Neuronal stem cell (in vitro differentiated cells): ENCODE results near the gene PSMD6.

Experiments
- DNase-seq: peaks from one replicate; pipeline ENCODE4 v3.0.0-alpha.2; 2013; ENCODE audit warnings: low spot score
- H2AFZ ChIP-seq: one replicate; pipeline ENCODE4 v1.6.1; 2013; ENCODE audit warnings: mild to moderate bottlenecking, low read length, inconsistent platforms
- H2AK5ac ChIP-seq: 2 replicates; pipeline ENCODE4 v1.6.1; 2013; ENCODE audit warnings: low read depth, mild to moderate bottlenecking, inconsistent platforms, low read length, moderate library complexity, mixed read lengths
- H2BK120ac ChIP-seq: 2 replicates; pipeline ENCODE4 v1.6.1; 2013; ENCODE audit warnings: low read depth, mild to moderate bottlenecking, inconsistent platforms, low read length, moderate library complexity, mixed read lengths
- H2BK12ac ChIP-seq: one replicate; pipeline ENCODE4 v1.6.1; 2013; ENCODE audit warnings: low read length, inconsistent platforms
- H2BK15ac ChIP-seq: 2 replicates; pipeline ENCODE4 v1.6.1; 2013; ENCODE audit warnings: mild to moderate bottlenecking, low read length, inconsistent platforms, mixed read lengths
- H2BK5ac ChIP-seq: one replicate; pipeline ENCODE4 v1.6.1; 2013; ENCODE audit warnings: inconsistent platforms, mild to moderate bottlenecking, low read length, moderate library complexity
- H3K14ac ChIP-seq: one replicate; pipeline ENCODE4 v1.6.1; 2013; ENCODE audit warnings: low read length, inconsistent platforms
- H3K18ac ChIP-seq: 2 replicates; pipeline ENCODE4 v1.6.1; 2013; ENCODE audit warnings: low read length, inconsistent platforms
- H3K23ac ChIP-seq: 2 replicates; pipeline ENCODE4 v1.6.1; 2013; ENCODE audit warnings: low read depth, mild to moderate bottlenecking, mixed read lengths, low read length, inconsistent platforms; ENCODE audit not compliant: poor library complexity
- H3K27ac ChIP-seq: replicated peaks from 3 replicates; pipeline ENCODE4 v1.5.1; 2013; ENCODE audit warnings: low read length, inconsistent platforms
- H3K27me3 ChIP-seq, 3 experiments: 2 replicates each; pipeline ENCODE4 v1.6.1; 2013; ENCODE audit warnings: low read length in 3 of 3, mild to moderate bottlenecking in 2 of 3, inconsistent platforms in 1 of 3, low read depth in 1 of 3, mixed read lengths in 1 of 3, moderate library complexity in 1 of 3; ENCODE audit not compliant: control insufficient read depth in 3 of 3, insufficient read depth in 3 of 3
- H3K36me3 ChIP-seq, 2 donors: replicated peaks in 1 of 2; 2 replicates each; pipeline ENCODE4 v1.6.1; 2013; ENCODE audit warnings: low read length in 2 of 2; ENCODE audit not compliant: control insufficient read depth in 2 of 2, insufficient read depth in 2 of 2
- H3K4ac ChIP-seq: 2 replicates; pipeline ENCODE4 v1.6.1; 2013; ENCODE audit warnings: inconsistent platforms, mild to moderate bottlenecking, low read length, moderate library complexity
- H3K4me1 ChIP-seq, 2 donors: 1 replicate in 1 of 2; 2 replicates in 1 of 2; pipeline ENCODE4 v1.6.1; 2013; ENCODE audit warnings: low read length in 2 of 2, low read depth in 1 of 2; ENCODE audit not compliant: control insufficient read depth in 2 of 2, insufficient read depth in 1 of 2
- H3K4me2 ChIP-seq: one replicate; pipeline ENCODE4 v1.6.1; 2013; ENCODE audit warnings: mild to moderate bottlenecking, low read length, inconsistent platforms; ENCODE audit not compliant: insufficient read depth, poor library complexity, severe bottlenecking
- H3K4me3 ChIP-seq, 2 donors: 2 replicates each; pipeline ENCODE4 v1.5.1; 2013; ENCODE audit warnings: low read length in 2 of 2, mild to moderate bottlenecking in 2 of 2, inconsistent platforms in 1 of 2, moderate library complexity in 1 of 2
- H3K79me1 ChIP-seq: one replicate; pipeline ENCODE4 v1.6.1; 2013; ENCODE audit warnings: low read depth, mild to moderate bottlenecking, inconsistent platforms, low read length, moderate library complexity
- H3K9ac ChIP-seq: one replicate; pipeline ENCODE4 v1.6.1; 2013; ENCODE audit warnings: mild to moderate bottlenecking, low read depth, low read length, inconsistent platforms; ENCODE audit not compliant: poor library complexity
- H3K9me3 ChIP-seq, 2 donors: replicated peaks in 1 of 2; 2 replicates each; pipeline versions ENCODE3 to v1.6.1; 2013; ENCODE audit warnings: low read length in 2 of 2, mild to moderate bottlenecking in 2 of 2, inconsistent platforms in 1 of 2, low read depth in 1 of 2, mixed read lengths in 1 of 2, moderate library complexity in 1 of 2; ENCODE audit not compliant: control insufficient read depth in 2 of 2, insufficient read depth in 1 of 2
- H4K8ac ChIP-seq: one replicate; pipeline ENCODE4 v1.6.1; 2013; ENCODE audit warnings: low read depth, mild to moderate bottlenecking, inconsistent platforms, low read length, moderate library complexity
- H4K91ac ChIP-seq: one replicate; pipeline ENCODE4 v1.6.1; 2013; ENCODE audit warnings: low read length, low read depth, mild to moderate bottlenecking, inconsistent platforms; ENCODE audit not compliant: poor library complexity
- WGBS, 2 donors: extraction: QIAGEN DNeasy Blood & Tissue Kit; methylation state at CpG; one replicate each; pipeline ENCODE4 v1.1.7; 2013; ENCODE audit warnings: missing lambda C conversion rate in 2 of 2, mixed read lengths in 1 of 2; ENCODE audit not compliant: insufficient read length in 2 of 2, insufficient replicate concordance in 1 of 2; ENCODE audit errors: extremely low coverage in 2 of 2; 5-methylcytosine and 5-hydroxymethylcytosine counted together

The PSMD6 gene

GRCh38 chr3:64055076-64055475 lies 31.8 kb upstream of the PSMD6 start:
- H3K9me3 ChIP-seq, result no peaks in the 10 kb centered on the region
- no peak overlapping the region for H3K4ac ChIP-seq
- no peaks in the 10 kb centered on the region for H3K36me3 ChIP-seq
- no peak overlapping the region for H3K14ac ChIP-seq
- no peak overlapping the region for H3K18ac ChIP-seq
- no peak overlapping the region for H2AK5ac ChIP-seq
- DNase-seq, result no peak
- no CpG with 5 or more reads among the region's 2 CpGs for WGBS, 2 donors
- no peak overlapping the region for H2BK12ac ChIP-seq
- peaks cover 4 to 5% of the 10 kb centered on the region in 2 donors for H3K4me1 ChIP-seq
- H3K27me3 ChIP-seq, result no peaks in the 10 kb centered on the region
- no peak overlapping the region for H4K91ac ChIP-seq
- H3K9ac ChIP-seq, result no peak overlapping the region
- no peak overlapping the region for H2BK120ac ChIP-seq
- no peak overlapping the region for H2BK5ac ChIP-seq
- no peak overlapping the region for H3K23ac ChIP-seq
- no peak overlapping the region for H3K4me3 ChIP-seq
- no peak overlapping the region for H2AFZ ChIP-seq
- H3K79me1 ChIP-seq, result no peaks in the 10 kb centered on the region
- no peak overlapping the region for H3K27ac ChIP-seq
- no peak overlapping the region for H3K4me2 ChIP-seq
- no peak overlapping the region for H4K8ac ChIP-seq
- no peak overlapping the region for H2BK15ac ChIP-seq

- Histone ChIP-seq H3K36me3 (no peaks in the 10 kb centered on the region), H3K4me3 (no peak overlapping the region), H3K27ac (no peak overlapping the region), H3K23ac (no peak overlapping the region), H4K91ac (no peak overlapping the region), H2BK12ac (no peak overlapping the region), H2BK5ac (no peak overlapping the region), H3K9ac (no peak overlapping the region), H3K18ac (no peak overlapping the region), H2BK120ac (no peak overlapping the region), H3K79me1 (no peaks in the 10 kb centered on the region), H3K4ac (no peak overlapping the region), H3K4me1 (peaks cover 6 to 8% of the 10 kb centered on the region in 2 donors), H2AFZ (no peak overlapping the region), H3K14ac (no peak overlapping the region), H3K9me3 (no peaks in the 10 kb centered on the region), H4K8ac (no peak overlapping the region), H2AK5ac (no peak overlapping the region), H3K27me3 (no peaks in the 10 kb centered on the region), H2BK15ac (no peak overlapping the region), H3K4me2 (no peak overlapping the region)
- whole genome bisulfite sequencing, 2 donors, result no CpG with 5 or more reads among the region's 3 CpGs
- DNase-seq, result no peak
Observed at GRCh38 chr3:64054488-64054887, 31.2 kb upstream of the PSMD6 start.

GRCh38 chr3:64053581-64053980 lies 30.3 kb upstream of the PSMD6 start:
- Histone ChIP-seq H3K9ac (no peak overlapping the region), H3K4me2 (no peak overlapping the region), H3K14ac (no peak overlapping the region), H3K23ac (no peak overlapping the region), H2BK12ac (no peak overlapping the region), H3K4me1 (peaks cover 14 to 16% of the 10 kb centered on the region in 2 donors), H3K27ac (no peak overlapping the region), H2AFZ (peak overlapping the region; percentile 11), H3K4me3 (no peak overlapping the region), H3K27me3 (no peaks in the 10 kb centered on the region), H2AK5ac (no peak overlapping the region), H3K18ac (no peak overlapping the region), H3K4ac (no peak overlapping the region), H2BK15ac (no peak overlapping the region), H2BK5ac (no peak overlapping the region), H3K36me3 (no peaks in the 10 kb centered on the region), H3K9me3 (no peaks in the 10 kb centered on the region), H2BK120ac (no peak overlapping the region), H4K91ac (no peak overlapping the region), H3K79me1 (no peaks in the 10 kb centered on the region), H4K8ac (no peak overlapping the region)
- no CpG with 5 or more reads among the region's 3 CpGs for WGBS, 2 donors
- no peak for DNase-seq

- no peak overlapping the region for H2BK5ac ChIP-seq
- H3K18ac ChIP-seq, result no peak overlapping the region
- H3K23ac ChIP-seq, result no peak overlapping the region
- no peak overlapping the region for H3K9ac ChIP-seq
- H3K27ac ChIP-seq, result no peak overlapping the region
- no peaks in the 10 kb centered on the region for H3K27me3 ChIP-seq
- no peak for DNase-seq
- no peaks in the 10 kb centered on the region for H3K79me1 ChIP-seq
- H3K4me2 ChIP-seq, result no peak overlapping the region
- H3K14ac ChIP-seq, result no peak overlapping the region
- no peak overlapping the region for H3K4me3 ChIP-seq
- H2AK5ac ChIP-seq, result no peak overlapping the region
- no peak overlapping the region for H2AFZ ChIP-seq
- H3K4me1 ChIP-seq, result peaks cover 19 to 21% of the 10 kb centered on the region in 2 donors
- H2BK15ac ChIP-seq, result no peak overlapping the region
- no peak overlapping the region for H4K91ac ChIP-seq
- H4K8ac ChIP-seq, result no peak overlapping the region
- no peak overlapping the region for H2BK12ac ChIP-seq
- H3K4ac ChIP-seq, result no peak overlapping the region
- no peaks in the 10 kb centered on the region for H3K9me3 ChIP-seq
- H2BK120ac ChIP-seq, result no peak overlapping the region
- no peaks in the 10 kb centered on the region for H3K36me3 ChIP-seq
Observed at GRCh38 chr3:64053117-64053516, 29.8 kb upstream of the PSMD6 start.
